Stimulated activated CD8-positive, alpha-beta memory T cell treated with anti-CD3 and anti-CD28 coated beads, Interleukin-15, amount 100 ng/mL, for 48 hours (primary cell): ENCODE data around the gene PSORS1C2.
"Not testable (repeated sequence)": the region's sequence is repeated elsewhere in the genome, so short reads cannot be mapped to it uniquely, and the experiment has no call there.

Experiments
- DNase-seq, 2 donors: peaks; one replicate each; pipeline ENCODE4 v3.0.0-alpha.2; 2020; ENCODE audit warnings: low read depth in 2 of 2

PSORS1C2 gene

DNA sequence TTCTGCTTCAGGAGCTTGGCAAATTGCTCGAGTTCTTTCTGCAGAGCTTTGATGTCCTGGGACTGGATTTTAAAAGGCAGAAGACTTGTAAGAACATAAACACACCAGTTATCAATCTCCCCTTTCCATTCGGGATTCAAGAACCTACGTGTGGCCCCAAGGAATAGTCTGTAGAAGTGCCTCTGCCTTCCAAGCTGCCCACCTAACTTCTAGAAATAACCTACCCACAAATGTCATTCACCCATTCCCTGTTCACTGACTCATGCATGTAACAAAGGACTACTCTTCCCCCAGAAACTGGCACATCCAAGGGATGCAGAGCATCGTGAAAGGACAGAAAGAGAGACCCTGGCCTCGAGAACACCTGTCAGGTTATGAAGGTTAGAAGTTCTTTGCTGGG, 27.1 kb upstream of the PSORS1C2 start:
- DNase-seq = no peak

DNA sequence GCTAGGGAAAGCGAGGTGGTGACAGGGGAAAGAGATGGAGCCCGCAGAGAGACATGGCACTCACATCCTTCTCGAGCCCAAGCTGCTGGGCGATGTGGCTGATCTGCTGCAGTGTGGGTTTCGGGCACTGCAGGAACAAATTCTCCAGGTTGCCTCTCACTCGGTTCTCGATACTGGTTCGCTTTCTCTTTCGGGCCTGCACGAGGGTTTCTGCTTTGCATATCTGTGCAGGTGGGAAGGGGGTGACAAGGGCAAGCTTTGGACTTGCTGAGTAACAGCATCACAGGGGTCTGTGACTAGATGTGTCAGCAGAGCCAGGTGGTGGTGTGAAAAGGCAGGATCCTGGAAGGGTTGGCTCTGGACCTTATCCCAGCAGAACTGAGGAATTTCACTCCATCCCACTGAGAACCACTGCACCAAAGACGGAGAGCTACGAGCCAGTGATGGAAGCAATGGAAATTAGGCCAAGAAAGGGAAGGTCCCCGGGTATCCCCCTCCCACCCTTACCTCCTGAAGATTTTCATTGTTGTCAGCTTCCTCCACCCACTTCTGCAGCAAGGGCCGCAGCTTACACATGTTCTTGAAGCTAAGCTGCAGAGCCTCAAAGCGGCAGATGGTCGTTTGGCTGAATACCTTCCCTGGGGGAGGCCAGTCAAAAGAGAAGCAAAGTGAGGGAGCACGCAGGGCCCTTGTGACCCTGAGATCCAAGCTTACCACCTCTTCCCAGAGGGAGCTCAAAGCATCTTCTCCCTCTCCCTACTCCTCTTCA, 26.4 kb upstream of the PSORS1C2 start:
- DNase-seq = not testable (repeated sequence)

DNA sequence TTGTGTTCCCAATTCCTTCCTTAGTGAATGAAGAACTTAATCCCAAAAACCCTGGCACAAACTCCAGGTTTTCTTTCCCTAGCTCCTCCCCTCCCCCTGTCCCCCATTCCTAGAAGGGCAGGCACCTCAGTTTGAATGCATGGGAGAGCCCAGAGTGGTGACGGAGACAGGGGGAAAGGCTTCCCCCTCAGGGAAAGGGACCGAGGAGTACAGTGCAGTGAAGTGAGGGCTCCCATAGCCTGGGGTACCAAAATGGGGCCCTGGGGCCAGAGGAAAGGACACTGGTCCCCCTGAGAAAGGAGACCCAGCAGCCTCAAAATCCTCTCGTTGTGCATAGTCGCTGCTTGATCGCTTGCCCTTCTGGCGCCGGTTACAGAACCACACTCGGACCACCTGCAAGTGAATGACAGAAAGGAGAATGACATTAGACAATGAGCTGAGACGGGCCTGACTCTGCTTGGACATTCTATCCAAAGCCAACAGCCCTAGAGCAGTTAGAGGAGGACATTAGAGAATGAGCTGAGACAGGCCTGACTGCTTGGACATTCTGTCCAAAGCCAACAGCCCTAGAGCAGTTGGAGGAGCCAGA, 25.7 kb upstream of the PSORS1C2 start:
- DNase-seq = not testable (repeated sequence)

DNA sequence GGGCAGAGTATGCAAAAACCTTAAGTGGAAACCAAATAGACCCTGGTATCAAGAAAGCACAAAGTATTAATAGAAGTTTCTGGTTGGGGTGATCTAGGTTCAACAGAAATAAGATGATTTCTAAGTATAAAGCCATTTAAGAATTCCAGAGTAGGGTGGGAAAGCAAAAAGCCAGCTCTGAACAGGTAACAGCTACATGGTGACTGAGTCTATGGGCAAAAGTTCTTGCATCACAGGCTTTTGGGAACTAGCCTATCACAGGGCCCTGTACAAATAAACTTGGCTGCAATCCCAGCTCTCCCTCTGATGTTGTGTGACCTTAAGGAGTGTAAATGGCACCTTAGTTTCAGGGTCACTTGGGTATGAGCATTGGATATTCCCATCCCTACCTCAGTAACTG, 25.1 kb upstream of the PSORS1C2 start:
- no peak for DNase-seq

DNA sequence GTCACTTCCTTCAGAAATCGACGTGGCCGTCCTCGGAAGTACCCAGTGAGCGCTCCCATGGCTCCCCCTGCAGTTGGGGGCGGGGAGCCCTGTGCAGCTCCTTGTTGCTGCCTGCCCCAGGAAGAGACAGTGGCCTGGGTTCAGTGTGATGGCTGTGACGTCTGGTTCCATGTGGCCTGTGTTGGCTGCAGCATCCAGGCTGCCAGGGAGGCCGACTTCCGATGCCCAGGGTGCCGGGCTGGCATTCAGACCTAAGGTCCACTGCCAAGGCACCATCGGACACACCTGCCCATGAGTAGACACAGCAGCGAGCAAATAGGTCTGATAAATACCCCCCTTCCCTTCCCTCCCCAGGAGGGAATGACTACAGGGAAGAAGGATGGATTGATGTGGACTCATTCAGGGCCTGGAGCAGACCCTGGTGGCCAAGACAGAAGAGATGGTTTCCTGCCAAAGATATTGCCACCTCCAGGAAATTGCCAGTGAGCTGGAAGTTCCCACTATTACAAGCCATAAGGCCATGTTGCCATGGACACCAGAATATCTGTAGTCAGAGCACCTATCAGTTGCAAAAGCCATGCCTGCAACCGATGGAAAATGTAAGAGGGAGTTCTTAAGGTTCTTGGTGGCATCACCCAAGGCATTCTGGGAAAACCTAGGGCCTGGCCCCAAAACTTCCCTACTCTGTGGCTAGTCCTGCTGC, 23.7 kb upstream of the PSORS1C2 start:
- no peak for DNase-seq

DNA sequence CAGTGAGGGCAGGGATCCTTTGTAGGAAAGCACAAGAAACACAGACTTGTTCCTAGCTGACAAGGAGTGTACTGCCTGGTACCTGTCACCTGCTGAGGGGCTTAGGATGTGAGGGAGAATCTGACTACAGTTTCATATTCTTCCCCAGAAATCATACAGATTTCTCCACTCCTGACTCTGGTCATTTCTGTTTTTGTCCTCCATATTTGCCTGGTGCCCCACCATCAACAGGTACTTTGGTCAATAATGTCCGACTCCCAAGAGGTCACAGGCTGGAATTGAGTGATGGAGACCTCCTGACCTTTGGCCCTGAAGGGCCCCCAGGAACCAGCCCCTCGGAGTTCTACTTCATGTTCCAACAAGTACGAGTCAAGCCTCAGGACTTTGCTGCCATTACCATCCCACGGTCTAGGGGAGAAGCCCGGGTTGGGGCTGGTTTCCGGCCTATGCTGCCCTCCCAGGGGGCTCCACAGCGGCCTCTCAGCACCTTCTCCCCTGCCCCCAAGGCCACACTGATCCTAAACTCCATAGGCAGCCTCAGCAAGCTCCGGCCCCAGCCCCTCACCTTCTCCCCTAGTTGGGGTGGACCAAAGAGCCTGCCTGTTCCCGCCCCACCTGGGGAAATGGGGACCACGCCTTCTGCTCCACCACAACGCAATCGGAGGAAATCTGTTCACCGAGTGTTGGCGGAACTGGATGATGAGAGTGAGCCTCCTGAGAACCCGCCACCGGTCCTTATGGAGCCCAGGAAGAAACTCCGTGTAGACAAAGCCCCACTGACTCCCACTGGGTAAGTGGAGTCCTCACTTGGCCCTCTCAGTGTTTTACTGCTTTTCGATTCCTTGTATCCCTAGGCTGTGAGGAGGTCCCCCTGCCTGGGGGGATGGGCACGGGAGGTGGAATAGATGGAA, 22.6 kb upstream of the PSORS1C2 start:
- DNase-seq = no peak

DNA sequence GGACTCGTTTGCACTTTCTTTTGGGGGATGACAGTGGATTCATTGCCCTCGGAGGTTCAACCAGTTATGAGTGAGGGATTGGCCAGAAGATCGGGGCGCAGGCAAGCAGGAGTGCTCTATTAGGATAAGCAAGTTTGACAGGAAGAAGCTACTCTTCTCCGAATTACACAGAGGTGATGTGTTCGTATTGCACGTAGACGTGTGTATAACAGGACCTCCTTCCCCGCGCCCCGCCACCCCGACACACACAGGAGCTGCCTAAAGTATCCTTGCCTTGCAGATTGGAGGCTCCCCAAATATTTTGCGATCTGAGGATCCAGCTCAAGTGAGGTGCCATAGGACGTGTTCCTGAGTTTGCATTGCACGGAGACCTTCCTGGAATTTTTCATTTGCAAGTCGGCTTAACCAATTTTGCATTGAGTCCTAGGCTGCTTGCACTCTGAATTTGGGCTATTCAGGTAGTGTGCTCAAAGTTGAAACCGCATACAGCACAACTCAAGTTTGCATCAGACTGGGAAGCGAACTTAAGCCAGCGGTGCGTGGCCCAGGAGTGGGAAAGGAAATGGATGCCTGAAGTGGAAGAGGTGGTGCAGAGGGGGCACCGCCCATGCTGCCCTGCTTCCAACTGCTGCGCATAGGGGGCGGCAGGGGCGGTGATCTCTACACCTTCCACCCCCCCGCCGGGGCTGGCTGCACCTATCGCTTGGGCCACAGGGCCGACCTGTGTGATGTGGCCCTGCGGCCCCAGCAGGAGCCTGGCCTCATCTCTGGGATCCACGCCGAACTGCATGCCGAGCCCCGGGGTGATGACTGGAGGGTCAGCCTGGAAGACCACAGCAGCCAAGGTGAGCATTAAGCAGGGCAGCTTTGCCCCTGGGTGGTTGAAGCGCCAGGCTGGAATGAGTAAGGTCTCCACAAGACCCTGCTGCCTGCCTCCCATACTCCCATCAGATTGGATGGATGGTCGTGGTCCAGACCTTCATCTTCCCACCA, 20.3 kb upstream of the PSORS1C2 start:
- no peak for DNase-seq

DNA sequence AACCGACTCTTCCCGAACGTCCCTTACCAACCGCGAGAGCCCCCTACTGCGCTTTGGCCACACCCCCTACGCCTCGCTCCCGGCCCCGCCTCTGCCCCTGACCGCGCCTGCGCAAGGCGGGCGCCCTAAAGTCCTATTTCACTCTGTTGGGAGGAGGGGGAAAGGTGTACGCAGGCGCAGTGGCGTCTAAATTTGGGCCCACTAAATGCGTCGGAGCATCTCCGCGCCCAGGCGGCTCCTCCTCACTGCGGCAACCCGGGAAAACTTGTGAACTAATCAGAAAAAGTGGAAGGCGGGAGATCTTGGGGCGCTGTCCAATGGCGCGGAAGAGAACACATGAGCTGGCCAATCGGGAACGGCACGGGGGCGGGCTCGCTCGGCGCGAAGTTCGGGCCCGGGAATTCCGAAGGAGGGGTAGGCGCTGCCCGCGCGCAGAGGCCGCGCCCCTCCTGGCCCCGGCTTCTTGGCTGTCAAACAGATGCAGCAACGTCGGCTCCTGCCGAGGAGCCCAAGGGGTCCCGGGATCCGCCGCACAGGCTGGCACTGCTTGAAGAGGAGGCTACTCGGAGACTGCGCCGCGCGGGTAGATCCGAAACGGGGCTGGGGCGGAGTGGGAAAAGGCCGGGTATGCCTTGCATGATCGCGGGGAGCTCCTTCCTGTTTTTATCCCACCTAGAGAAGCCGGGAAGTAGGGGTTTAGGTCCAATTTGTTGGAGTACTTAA, 19.4 kb upstream of the PSORS1C2 start, which contains the start of gene TCF19:
Gene TCF19 (plus strand): TSS at position 450 of the 723 bp plus-strand sequence. CDS start 881 bp downstream, outside the sequence.
- peak; percentile 98 to 99 for DNase-seq

DNA sequence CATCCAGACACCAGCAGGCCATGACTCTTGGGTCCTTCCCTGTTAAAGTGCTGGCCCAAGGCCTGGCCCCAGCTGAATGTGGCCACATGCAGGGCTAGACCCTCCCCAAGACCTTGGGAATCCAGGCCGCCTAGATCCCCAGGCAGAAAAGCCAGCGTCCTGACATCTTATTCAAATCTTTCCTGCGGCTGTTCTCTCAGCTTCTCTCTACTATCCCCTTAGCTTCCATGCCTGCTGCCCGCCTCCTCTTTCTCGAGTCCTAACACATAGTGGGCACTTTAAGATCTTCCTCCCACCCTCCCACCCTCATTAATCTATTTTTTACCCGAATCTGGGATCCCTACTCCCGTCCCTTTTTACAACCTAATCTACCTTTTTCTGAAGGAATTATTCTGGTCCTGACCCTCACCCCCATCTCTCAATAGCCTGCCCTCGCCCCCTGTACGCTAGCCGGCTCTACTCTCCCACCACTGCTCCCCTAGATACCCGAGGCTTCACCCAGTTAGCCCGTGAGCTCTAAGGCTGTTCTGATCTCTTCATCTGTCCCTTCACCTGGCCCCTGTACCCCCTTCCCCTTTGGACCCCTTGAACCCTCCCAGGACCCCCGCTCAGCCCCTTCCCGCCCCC, 18.8 kb upstream of the PSORS1C2 start, which contains the start of gene CCHCR1:
Gene CCHCR1 (minus strand): TSS at position 290 of the 627 bp plus-strand sequence. CDS start 202 bp downstream, at position 88.
- no peak for DNase-seq

DNA sequence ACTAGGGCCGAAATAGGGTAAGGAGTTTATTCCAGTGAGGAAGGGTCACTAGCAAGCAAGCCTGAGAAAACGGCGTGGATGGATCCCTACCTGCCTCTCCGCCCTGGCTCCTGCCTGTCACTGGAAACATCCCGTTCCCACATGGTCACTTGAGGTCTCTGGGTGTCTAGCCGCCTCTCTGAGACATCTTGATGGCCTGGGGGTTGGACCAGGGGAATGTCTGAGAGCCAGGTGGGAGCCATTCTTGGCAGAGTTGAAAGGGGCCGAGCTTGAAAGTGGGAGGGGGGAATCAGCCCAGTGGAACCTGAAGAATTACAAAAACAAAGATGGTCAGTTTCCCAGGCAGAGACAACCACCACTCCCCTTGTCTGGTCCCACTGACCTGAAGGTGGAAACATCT, 17.8 kb upstream of the PSORS1C2 start:
- DNase-seq = no peak

DNA sequence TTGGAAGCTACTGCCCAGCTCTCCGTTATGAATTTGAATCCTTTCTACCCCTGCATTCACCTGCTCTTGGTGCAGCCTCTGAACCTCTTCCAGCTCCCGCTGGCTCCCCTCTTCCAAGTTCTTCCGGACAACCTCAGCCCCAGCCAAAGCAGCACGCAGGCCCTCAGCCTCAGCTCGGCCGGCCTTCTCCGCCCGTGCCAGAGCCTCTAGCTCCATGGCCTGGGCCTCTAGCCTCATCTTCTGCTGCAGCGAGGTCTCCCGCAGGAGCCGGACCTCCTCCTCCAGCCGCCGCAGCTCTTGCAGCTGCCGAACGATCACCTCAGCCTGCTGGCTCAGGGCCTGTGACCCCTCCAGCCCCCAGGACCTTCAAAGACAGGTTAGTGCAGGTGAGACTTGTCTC, 15.6 kb upstream of the PSORS1C2 start:
- no peak for DNase-seq

DNA sequence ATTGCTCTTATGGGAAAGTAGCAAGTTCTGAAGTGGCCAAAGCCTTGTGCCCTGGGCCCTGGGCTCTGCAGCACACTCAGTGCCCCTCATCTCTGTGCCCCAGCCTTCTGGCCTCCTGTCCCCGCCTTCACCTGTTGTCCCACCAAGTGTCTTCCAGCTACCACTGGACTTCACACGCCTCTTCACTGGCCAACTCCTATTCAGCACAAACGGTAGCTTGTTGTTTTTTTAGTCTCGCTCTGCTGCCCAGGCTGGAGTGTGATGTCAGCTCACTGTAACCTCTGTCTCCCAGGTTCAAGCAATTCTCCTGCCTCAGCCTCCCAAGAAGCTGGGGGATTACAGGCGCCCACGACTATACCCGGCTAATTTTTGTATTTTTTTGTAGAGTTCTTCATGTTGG, 13.9 kb upstream of the PSORS1C2 start:
- no peak for DNase-seq

DNA sequence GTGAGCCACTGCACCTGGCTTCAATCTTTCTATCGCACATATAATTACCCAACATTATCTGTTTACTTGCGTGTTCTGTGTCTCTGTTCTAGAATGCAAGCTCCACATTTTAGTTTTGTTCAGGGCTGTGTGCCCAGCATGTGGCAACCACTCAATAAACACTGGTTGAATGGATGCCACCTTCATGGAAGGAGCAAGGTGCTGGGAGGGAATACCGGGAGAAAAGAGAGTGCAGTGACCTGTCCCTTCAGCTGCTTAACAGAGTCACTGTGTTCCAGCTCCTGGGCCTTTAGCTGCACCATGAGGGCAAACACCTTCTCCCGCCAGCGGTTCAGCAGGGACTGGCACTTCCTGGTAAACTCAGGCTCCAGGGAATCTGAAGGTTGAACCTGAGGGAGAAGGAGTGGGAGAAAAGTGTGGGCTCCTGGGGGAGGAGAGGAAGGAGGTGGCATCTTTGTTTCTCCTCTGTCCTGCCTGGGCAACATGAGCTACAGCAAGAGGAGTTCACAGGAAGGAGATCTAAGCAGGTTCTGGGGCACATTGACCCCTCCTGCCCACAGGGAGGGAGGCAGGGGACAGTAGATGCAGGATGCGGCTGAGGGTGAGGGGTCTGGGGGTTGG, 11.1 kb upstream of the PSORS1C2 start:
- no peak for DNase-seq

DNA sequence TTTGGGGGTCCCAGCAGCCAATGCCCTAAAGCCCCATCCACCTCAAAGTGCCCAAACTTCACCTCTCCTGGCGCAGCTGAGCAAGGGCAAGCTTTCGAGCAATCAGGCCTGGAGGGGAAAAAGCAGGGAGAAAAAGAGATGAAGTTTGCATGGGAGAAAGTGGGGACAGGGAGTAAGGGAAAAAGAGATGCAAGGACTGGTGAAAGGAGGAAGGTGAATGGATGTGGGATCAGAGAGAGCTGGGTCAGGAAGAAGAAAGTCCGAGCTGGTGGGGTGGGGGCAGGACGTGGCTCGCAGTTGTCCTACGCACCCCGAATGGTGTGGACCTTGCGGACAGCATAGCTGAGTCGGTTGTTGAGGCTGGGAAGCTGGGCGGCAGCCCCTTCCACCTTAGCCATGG, 6.5 kb upstream of the PSORS1C2 start:
- no peak for DNase-seq

DNA sequence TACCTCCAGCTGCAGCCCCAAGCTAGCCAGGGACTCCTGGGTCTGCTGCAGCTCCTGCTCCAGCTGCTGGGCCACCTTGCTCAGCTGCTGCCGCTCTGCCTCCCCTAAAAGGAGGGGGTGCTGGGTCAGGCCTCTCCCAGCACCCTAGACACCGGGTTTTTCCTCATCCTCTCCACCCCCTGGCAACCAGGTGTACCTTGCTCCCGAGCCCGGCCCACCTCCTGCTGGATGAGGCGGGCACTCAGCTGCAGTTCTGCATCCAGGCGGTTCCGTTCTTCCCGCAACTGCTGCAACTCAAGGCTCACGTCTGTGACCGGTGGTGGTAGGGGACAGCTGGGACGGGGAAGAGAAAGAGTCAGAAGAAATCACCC, 6.1 kb upstream of the PSORS1C2 start:
- no peak for DNase-seq

DNA sequence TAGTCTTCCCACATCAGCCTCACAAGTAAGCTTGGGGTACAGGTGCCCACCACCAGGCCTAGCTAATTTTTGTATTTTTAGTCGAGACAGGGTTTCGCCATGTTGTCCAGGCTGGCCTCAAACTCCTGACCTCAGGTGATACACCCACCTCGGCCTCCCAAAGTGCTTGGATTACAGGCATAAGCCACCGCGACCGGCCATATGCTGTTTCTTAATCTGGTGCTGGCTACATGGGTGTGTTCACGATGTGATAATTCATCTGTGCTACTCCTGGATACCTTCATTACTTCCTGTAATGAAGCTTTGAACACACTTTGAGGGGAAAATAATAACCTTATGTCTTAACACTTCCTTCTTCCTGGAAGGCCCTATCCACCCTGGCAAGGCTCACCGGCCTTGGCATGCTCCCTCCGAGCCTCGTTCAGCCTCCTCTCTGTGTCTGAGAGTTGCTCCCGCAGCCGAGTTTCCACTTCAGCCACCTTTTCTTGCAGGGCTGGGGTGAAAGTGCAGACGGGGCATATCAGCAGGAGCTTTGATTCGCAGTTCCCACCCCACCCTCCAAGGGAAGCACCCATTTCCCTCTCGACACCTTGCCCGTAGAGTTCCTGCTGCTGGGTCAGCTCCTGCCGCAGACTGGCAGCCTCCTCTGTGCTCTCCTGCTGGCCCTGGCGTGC, 5.6 kb upstream of the PSORS1C2 start:
- no peak for DNase-seq

DNA sequence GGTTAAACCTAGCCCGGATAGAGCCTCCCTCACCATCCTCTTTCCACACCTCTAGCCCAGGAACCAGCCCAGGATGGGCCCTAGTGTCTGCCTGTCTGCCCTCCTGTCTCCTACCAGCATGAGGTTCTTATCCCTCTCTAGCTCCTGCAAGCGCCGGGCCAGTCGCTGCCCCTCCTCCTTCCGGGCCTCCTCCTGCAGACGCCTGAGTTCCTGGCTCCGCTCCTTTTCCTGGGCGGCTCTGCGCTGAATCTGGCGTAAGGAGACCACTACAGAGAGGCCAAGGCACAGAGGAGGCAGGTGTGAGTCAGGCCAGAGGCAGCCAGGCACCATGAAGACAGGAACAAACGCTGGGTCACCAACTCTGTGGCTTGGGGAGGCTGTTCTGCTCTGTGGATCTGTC, 4.3 kb upstream of the PSORS1C2 start:
- no peak for DNase-seq

DNA sequence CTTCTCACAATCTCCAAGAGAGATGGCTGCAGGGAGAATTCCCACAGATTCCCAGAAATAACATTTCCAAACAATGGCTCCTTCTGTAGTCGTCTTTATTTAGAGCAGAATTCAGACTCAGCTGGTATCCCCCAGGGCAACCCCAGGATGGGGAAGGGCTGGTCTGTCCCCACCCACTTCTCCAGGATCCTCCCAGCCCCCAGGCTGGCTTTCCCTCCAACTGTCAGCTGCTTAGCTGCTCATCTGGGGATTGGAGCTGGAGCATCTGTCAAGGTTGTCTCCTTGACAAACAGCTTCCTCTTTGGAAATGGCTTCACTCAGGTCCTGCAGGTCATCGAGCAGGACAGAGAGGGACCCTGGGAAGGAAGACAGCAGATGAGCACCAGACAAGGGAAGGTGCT, 3.5 kb upstream of the PSORS1C2 start:
- no peak for DNase-seq
